ENCODE results near the gene USH2A. TPM values are rescaled to one million over a fixed set of nuclear protein-coding genes. Genes with fewer than 3 reads are reported as not detected.

The USH2A gene
- total and polyA plus RNA-seq, 3 donors from 2014 or later, result 1.6 to 2.5 (median 1.8) TPM

DNA sequence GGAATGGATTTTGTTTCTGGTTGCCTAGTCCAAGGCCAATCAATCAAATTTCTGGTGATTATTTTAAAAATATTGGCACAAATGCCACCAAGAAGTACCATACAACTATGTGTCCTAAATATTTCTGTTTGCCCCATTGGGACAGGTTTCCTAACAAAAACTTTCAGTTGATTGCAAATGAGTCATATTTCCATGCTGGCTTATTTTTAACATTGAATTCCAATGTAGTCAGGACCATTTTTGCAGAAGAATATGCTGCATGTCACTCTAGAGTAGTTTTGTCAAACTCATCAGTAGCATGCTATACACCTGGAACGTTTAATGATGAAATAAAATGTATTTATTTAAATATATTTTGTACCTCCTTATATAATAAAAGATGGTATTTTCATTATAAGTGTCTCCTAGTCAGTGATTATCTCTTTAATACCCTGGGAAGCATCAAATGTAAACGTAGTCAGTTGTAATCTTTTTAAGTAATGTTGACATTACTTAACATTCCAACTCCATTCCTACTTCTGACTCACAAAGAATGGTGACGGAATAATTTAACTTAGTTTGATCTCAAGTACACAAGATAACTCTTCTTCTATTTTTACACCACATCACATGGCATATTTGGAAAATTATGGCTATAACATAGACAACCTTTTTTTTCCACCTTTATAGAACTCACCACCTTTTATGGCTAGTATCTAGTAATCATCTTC is 39.0 kb upstream of the USH2A start:
- WGBS, 2 donors, result 68 to 72% methylated on average over 3 of the region's 3 CpGs
- TF ChIP-seq, protein P1, sequence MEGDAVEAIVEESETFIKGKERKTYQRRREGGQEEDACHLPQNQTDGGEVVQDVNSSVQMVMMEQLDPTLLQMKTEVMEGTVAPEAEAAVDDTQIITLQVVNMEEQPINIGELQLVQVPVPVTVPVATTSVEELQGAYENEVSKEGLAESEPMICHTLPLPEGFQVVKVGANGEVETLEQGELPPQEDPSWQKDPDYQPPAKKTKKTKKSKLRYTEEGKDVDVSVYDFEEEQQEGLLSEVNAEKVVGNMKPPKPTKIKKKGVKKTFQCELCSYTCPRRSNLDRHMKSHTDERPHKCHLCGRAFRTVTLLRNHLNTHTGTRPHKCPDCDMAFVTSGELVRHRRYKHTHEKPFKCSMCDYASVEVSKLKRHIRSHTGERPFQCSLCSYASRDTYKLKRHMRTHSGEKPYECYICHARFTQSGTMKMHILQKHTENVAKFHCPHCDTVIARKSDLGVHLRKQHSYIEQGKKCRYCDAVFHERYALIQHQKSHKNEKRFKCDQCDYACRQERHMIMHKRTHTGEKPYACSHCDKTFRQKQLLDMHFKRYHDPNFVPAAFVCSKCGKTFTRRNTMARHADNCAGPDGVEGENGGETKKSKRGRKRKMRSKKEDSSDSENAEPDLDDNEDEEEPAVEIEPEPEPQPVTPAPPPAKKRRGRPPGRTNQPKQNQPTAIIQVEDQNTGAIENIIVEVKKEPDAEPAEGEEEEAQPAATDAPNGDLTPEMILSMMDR (IDR thresholded peaks at IDR 0.05), result no peak
- TF ChIP-seq POLR2A (IDR thresholded peaks at IDR 0.05), result no peak
- DNase-seq, result no peak
- H3K4me3 ChIP-seq, result no peak overlapping the region
- no peaks in the 10 kb centered on the region for H3K4me1 ChIP-seq
- H3K36me3 ChIP-seq (ENCODE audit: low read depth, missing control alignments), result no peaks in the 10 kb centered on the region
- H3K9me3 ChIP-seq, result no peaks in the 10 kb centered on the region
- intact Hi-C loops (cut with DNase I; ENCODE audit: low total_unique reads), result no loop called here
- H3K27ac ChIP-seq, result no peak overlapping the region
- no peaks in the 10 kb centered on the region for H3K27me3 ChIP-seq

DNA sequence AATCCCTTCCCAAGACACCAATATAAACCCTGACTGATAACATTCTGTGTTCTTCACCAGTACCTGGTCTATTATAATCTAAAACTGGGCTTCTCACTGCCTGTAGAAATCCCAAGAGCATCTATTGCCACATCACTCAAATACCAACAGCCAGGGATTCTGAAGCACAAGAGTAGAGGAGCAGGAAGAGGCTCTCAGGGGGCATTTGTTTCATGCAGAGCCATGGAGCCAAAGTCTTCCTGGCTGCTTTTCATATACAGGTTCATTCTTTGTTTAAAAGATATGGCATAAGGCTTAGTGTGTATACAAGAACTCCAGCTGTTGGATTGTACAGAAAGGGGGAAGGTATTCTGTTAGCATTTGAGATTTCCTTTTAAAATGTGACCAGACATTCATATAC is 38.2 kb upstream of the USH2A start:
- no peaks in the 10 kb centered on the region for H3K4me1 ChIP-seq
- H3K36me3 ChIP-seq (ENCODE audit: low read depth, missing control alignments), result no peaks in the 10 kb centered on the region
- no peak for TF ChIP-seq POLR2A (IDR thresholded peaks at IDR 0.05)
- TF ChIP-seq, protein P1 (IDR thresholded peaks at IDR 0.05), result no peak
- intact Hi-C loops (cut with DNase I; ENCODE audit: low total_unique reads), result no loop called here
- H3K9me3 ChIP-seq, result no peaks in the 10 kb centered on the region
- DNase-seq, result no peak
- H3K4me3 ChIP-seq, result no peak overlapping the region
- H3K27me3 ChIP-seq, result no peaks in the 10 kb centered on the region
- no peak overlapping the region for H3K27ac ChIP-seq

DNA sequence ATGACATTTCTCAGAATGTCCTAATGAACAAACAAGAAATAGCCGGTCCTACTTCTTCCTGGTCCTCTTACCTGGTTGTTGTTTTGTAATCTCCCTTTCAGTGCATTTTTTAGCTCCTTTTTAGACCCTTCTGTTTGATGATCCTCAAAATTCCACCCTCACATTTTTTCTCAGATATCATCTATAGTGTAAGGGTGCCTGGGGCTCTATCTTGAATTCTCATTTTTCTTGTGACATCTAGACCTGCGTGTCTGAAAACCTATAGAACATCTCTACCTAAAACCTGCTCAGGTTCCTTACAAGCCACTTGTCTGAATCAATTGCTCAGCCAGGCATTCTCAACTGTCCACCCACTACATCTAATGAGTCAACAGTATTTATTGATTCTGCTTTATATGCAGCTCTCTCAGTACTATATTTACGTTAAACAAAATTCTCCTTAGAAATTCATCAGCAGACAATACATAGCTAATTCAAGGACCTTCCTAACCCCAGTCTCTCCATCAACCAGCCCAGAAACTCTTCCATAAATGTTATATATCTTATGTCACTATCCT is 36.5 kb upstream of the USH2A start:
- TF ChIP-seq, protein P1 (IDR thresholded peaks at IDR 0.05), result no peak
- TF ChIP-seq POLR2A (IDR thresholded peaks at IDR 0.05), result no peak
- no peak overlapping the region for H3K27ac ChIP-seq
- no peak for DNase-seq
- H3K36me3 ChIP-seq (ENCODE audit: low read depth, missing control alignments), result no peaks in the 10 kb centered on the region
- no peak overlapping the region for H3K4me3 ChIP-seq
- H3K27me3 ChIP-seq, result no peaks in the 10 kb centered on the region
- intact Hi-C loops (cut with DNase I; ENCODE audit: low total_unique reads), result no loop called here
- WGBS, 2 donors, result 92 to 94% methylated on average over 3 of the region's 3 CpGs
- no peaks in the 10 kb centered on the region for H3K4me1 ChIP-seq
- no peaks in the 10 kb centered on the region for H3K9me3 ChIP-seq

DNA sequence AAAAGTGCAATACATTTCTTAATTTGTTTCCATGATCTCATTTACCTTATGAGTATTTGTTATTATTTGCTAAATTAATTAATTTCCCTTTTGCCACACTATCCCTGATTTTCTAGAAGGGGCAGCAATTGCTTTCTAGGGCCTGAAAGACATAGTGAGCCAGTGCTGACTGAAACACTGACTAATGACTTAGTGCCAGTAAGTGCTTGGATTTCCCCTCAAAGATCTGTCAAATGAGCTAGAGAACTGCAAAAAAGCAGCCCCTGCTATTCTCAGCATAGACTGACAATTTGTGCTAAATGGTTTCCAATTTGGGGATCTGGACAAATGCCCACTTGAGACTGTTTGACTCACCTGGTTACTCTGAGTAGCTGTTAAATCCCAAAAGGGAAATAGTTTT is 35.6 kb upstream of the USH2A start:
- no peak for TF ChIP-seq POLR2A (IDR thresholded peaks at IDR 0.05)
- Histone ChIP-seq H3K27ac (no peak overlapping the region), H3K4me3 (no peak overlapping the region), H3K4me1 (no peaks in the 10 kb centered on the region), H3K36me3 (ENCODE audit: low read depth, missing control alignments) (no peaks in the 10 kb centered on the region), H3K9me3 (no peaks in the 10 kb centered on the region), H3K27me3 (no peaks in the 10 kb centered on the region)
- no peak for DNase-seq
- intact Hi-C loops (cut with DNase I; ENCODE audit: low total_unique reads), result no loop called here

DNA sequence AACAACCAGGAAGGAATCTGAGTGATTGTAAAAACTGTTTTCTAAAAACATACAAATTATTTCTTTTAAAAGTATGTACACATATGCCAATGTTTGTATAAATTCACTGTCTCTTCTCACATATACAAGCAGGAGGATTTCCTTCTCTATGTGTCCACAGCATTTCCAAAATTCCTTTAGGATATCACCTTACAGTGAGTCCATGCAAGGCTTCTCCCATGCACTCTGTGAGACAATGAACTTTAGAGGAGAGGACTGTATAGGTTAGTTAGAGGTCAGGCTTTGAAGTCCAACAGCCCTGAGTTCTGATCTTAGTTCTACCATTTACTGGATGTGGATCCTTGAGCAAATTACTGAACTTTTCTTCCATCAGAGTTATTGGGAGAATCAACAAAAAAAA is 34.1 kb upstream of the USH2A start:
- Histone ChIP-seq H3K4me3 (no peak overlapping the region), H3K9me3 (no peaks in the 10 kb centered on the region), H3K27me3 (no peaks in the 10 kb centered on the region), H3K36me3 (ENCODE audit: low read depth, missing control alignments) (no peaks in the 10 kb centered on the region), H3K27ac (no peak overlapping the region), H3K4me1 (no peaks in the 10 kb centered on the region)
- no peak for DNase-seq
- no peak for TF ChIP-seq POLR2A (IDR thresholded peaks at IDR 0.05)
- TF ChIP-seq, protein P1 (IDR thresholded peaks at IDR 0.05), result no peak
- intact Hi-C loops (cut with DNase I; ENCODE audit: low total_unique reads), result no loop called here

Data from testis (tissue), 3 donors.